MM.1S (cell line): ENCODE data around the gene MTSS2.

Experiments used
- CTCF ChIP-seq: fragments of 300-600 bp; sonication (generic); IDR thresholded peaks from 2 replicates; pipeline ENCODE4 v1.5.1; 2016; ENCODE audit warnings: antibody characterized with exemption, low read length, mixed read lengths
- EZH2 ChIP-seq: fragments of 300-600 bp; sonication (generic); optimal IDR thresholded peaks from 2 replicates; pipeline ENCODE3; 2017; ENCODE audit warnings: low read depth, mild to moderate bottlenecking, antibody characterized with exemption, low read length, mixed read lengths
- EZH2phosphoT487 ChIP-seq: fragments of 300-600 bp; sonication (generic); IDR thresholded peaks from 2 replicates; pipeline ENCODE4 v1.6.1; 2018; ENCODE audit warnings: antibody characterized with exemption, low read length

- TF ChIP-seq EZH2 = no peak
- no peak for TF ChIP-seq CTCF
- no peak for TF ChIP-seq EZH2phosphoT487
Observed at GRCh38 chr16:70700101-70701020, 14.5 kb upstream of the MTSS2 start.
